Measurements from ENCODE around the gene GREB1L. TPM values are rescaled to one million over a fixed set of nuclear protein-coding genes. Genes with fewer than 3 reads are reported as not detected.
A peak's percentile ranks its signal among the peaks of the same experiment; 100 is the strongest.

The GREB1L gene
- total RNA-seq, 4 donors from 2014 or later: 6.2 to 14.9 (median 10.4) TPM

- H3K27me3 ChIP-seq: no peaks in the 10 kb centered on the region
- TF ChIP-seq POLR2AphosphoS5 (IDR thresholded peaks at IDR 0.05) (no peak), POLR2A (IDR thresholded peaks at IDR 0.05) (no peak), EP300 (IDR thresholded peaks at IDR 0.05) (no peak), CTCF (IDR thresholded peaks at IDR 0.05) (no peak)
- no peaks in the 10 kb centered on the region for H3K9me3 ChIP-seq
- 67 to 83% methylated on average over 1 of the region's 1 CpG for WGBS, 2 donors (ENCODE audit: low coverage in 1 of 2)
- H3K27ac ChIP-seq: no peak overlapping the region
- no peak for ATAC-seq
- no peak overlapping the region for H3K4me3 ChIP-seq
- H3K4me1 ChIP-seq: no peaks in the 10 kb centered on the region
- H3K36me3 ChIP-seq: no peaks in the 10 kb centered on the region
Measured at GRCh38 chr18:21344860-21345259, 102.8 kb downstream of the GREB1L start.

- no peaks in the 10 kb centered on the region for H3K27me3 ChIP-seq
- no peaks in the 10 kb centered on the region for H3K9me3 ChIP-seq
- no peak overlapping the region for H3K4me3 ChIP-seq
- H3K36me3 ChIP-seq: no peaks in the 10 kb centered on the region
- 65 to 78% methylated on average over 7 of the region's 7 CpGs for WGBS, 2 donors (ENCODE audit: low coverage in 1 of 2)
- H3K27ac ChIP-seq: no peak overlapping the region
- ATAC-seq: no peak
- H3K4me1 ChIP-seq: no peaks in the 10 kb centered on the region
- TF ChIP-seq POLR2A (IDR thresholded peaks at IDR 0.05) (no peak), POLR2AphosphoS5 (IDR thresholded peaks at IDR 0.05) (no peak), EP300 (IDR thresholded peaks at IDR 0.05) (no peak), CTCF (IDR thresholded peaks at IDR 0.05) (no peak)
Measured at GRCh38 chr18:21345840-21346239, 103.8 kb downstream of the GREB1L start.

- H3K9me3 ChIP-seq: no peaks in the 10 kb centered on the region
- TF ChIP-seq POLR2A (IDR thresholded peaks at IDR 0.05): no peak
- no peak for TF ChIP-seq CTCF (IDR thresholded peaks at IDR 0.05)
- no peaks in the 10 kb centered on the region for H3K36me3 ChIP-seq
- no peak for ATAC-seq
- H3K27me3 ChIP-seq: no peaks in the 10 kb centered on the region
- H3K27ac ChIP-seq: no peak overlapping the region
- H3K4me3 ChIP-seq: no peak overlapping the region
- peaks cover 0 to 20% (median 0%) of the 10 kb centered on the region in 3 donors for H3K4me1 ChIP-seq
Measured at GRCh38 chr18:21359746-21360145, 117.7 kb downstream of the GREB1L start.

- peak; percentile 41 for ATAC-seq
- H3K9me3 ChIP-seq: no peaks in the 10 kb centered on the region
- no peaks in the 10 kb centered on the region for H3K27me3 ChIP-seq
- peaks cover 0 to 20% (median 0%) of the 10 kb centered on the region in 3 donors for H3K4me1 ChIP-seq
- no peaks in the 10 kb centered on the region for H3K36me3 ChIP-seq
- TF ChIP-seq POLR2AphosphoS5 (IDR thresholded peaks at IDR 0.05) (no peak), CTCF (IDR thresholded peaks at IDR 0.05) (no peak), POLR2A (IDR thresholded peaks at IDR 0.05) (no peak), EP300 (IDR thresholded peaks at IDR 0.05) (no peak)
- no peak overlapping the region for H3K27ac ChIP-seq
- H3K4me3 ChIP-seq: no peak overlapping the region
Measured at GRCh38 chr18:21361307-21361880, 119.4 kb downstream of the GREB1L start.

- 33% methylated on average over 1 of the region's 1 CpG; no CpG with 5 or more reads in 1 of the 2 donors for WGBS, 2 donors (ENCODE audit: low coverage in 1 of 2)
- no peak for TF ChIP-seq POLR2A (IDR thresholded peaks at IDR 0.05)
- no peak for TF ChIP-seq EP300 (IDR thresholded peaks at IDR 0.05)
- no peak for TF ChIP-seq CTCF (IDR thresholded peaks at IDR 0.05)
- TF ChIP-seq POLR2AphosphoS5 (IDR thresholded peaks at IDR 0.05): no peak
- H3K9me3 ChIP-seq: no peaks in the 10 kb centered on the region
- no peaks in the 10 kb centered on the region for H3K27me3 ChIP-seq
- H3K4me3 ChIP-seq: no peak overlapping the region
- no peaks in the 10 kb centered on the region for H3K36me3 ChIP-seq
- peaks cover 0 to 20% (median 0%) of the 10 kb centered on the region in 3 donors for H3K4me1 ChIP-seq
- no peak for ATAC-seq
- no peak overlapping the region for H3K27ac ChIP-seq
Measured at GRCh38 chr18:21362831-21363230, 120.8 kb downstream of the GREB1L start.
